Muscle of back (tissue), 11 donors: Measurements from ENCODE around the gene IFI27L1. TPM values are rescaled to one million over a fixed set of nuclear protein-coding genes. Genes with fewer than 3 reads are reported as not detected.
"Not testable (repeated sequence)": the region's sequence is repeated elsewhere in the genome, so short reads cannot be mapped to it uniquely, and the experiment has no call there.

Experiments
- DNase-seq, 3 donors: peaks; one replicate each; pipeline versions ENCODE4 v3.0.0 to v3.0.0-alpha.2; 2013
- polyA plus RNA-seq, 10 donors: library from polyadenylated mRNA; unstranded; fragments of 120-200 nt; gene quantifications; one replicate each; pipeline ENCODE4 v1.2.1, GENCODE V29; 2013; ENCODE audit not compliant: insufficient read length in 10 of 10

Gene IFI27L1
- polyA plus RNA-seq, 10 donors = 11.1 to 17.5 (median 14.8) TPM

DNA sequence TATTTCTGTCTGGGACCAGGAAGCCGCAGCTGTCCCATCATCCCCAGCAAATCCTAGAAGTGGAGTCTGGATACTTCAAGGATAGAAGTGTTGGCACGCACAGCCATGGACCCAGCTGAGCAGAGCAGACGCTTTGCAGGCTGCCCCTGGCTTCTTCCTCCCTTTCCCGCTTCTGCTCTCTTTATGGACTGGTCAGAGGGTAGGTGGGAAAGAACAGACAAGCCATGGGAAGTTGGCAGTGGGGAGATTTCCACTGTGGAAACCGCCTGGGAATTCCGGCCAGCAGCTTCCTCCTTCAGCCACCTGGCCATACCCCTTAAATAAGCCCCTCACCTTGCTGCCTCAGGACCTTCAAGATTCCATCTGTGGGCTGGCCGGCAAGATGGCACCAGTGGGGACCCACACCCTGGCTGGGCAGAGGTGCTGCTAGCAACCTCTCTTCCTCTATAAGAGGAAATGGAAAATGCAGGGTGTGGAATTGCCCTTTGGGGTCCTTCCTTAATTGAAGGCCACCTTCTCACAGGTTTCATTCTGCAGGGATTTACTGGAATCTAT is 34.3 kb upstream of the IFI27L1 start:
- no peak for DNase-seq

DNA sequence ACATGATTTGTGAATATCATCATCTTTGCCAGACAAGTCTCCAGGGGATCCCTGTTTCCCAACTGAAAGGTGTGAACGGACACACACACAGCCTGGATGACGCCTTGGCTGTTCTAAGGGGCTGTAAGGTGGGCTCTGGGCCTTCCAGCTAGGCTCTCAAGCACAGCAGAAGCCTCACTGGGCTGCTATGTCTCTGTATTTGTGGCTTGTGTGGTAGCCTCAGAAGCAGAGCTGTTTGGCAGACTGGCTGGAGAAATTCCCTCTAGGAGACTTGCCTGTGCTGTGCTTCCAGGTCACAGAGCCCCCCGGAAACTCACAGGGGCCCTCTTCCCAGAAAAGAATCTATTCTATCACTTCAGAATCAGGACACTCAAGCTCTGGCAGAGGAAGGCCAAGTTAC is 33.5 kb upstream of the IFI27L1 start:
- DNase-seq = no peak

DNA sequence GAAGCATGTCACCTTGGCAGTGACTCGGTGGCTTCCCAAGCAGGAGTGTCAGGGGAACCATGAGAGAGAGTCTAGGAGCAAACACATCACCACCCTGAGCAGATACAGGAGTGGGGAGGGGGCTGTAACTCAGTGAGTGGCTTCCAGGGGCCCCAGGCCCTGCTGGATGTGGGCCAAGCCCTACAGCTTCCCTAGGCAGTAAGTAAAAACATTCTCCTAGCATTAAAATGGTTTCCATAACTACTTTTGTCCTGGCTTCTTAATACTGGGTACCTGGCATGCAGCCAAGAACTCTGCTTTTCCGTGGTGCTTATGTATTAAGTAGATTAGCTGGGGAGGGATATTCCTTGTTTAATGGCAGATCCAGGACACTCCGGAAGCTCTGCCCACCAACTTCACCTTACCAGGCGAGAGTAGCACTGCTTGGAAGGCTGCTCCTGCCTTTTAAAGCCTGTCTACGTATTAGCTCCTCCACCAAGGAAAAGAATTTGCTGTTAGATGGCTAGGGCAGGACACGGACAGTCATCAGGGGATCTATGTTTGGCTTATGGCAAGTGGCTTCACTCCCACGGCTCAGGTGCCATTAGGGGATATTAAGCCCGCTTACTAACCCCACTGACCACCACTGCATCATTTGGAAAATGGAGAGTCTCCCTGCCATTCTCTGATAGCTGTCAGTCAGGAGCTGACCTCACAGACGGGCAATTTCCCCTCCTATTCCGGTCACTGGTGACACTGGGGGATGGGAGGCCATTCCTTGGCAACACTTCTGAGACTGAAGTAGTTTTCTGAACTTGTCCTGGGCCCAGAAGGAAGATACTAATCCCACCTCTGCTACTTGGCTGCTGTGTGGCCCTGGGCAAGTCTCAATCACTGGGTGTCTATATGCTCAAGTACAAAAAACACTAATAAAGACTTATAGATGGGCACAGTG is 32.2 kb upstream of the IFI27L1 start:
- no peak for DNase-seq

DNA sequence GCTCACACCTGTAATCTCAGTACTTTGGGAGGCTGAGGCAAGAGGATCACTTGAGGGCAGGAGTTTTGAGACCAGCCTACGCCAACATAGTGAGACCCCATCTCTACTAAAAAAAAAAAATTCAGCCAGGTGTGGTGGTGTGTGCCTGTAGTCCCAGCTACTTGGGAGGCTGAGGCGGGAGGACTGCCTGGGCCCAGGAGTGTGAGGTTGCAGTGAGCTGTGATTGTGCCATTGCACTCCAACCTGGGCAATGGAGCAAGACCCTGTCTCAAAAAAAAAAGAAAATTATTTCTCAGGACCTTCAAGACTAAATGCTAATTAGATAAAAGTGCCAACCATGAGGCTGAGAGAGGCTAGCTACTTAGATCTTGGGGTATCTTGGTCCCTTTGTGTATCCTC is 31.5 kb upstream of the IFI27L1 start:
- DNase-seq = no peak

DNA sequence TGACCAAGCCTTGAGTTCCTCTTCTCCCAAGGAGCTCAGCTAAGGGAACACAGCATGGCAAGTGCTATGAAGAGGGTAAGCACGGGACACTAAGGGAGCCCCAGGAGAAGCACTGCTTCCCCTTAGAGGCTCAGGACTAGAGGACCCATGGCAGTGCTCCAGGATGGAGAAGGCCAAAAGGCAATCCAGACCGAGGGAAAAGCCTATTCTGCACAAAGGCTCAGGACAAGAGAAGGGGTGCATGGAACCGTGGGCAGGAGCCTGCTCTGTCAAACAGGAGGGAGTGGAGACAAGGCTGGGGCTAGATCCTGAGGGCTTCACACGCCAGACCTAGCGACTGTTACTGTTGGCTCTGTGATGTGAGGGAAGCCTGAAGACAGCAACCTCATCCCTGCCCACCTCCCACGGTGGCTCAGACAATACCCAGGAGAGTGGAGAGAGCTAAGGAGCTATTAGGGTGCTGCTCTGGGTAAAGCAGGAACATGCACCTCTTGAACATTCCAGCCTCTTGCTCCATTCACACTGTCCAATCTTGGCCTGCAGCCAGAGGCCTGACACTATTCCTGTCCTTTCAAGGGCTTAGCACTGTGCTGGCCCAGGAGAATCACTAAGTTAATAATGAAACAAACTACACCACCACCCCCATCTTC is 30.8 kb upstream of the IFI27L1 start:
- DNase-seq = no peak

DNA sequence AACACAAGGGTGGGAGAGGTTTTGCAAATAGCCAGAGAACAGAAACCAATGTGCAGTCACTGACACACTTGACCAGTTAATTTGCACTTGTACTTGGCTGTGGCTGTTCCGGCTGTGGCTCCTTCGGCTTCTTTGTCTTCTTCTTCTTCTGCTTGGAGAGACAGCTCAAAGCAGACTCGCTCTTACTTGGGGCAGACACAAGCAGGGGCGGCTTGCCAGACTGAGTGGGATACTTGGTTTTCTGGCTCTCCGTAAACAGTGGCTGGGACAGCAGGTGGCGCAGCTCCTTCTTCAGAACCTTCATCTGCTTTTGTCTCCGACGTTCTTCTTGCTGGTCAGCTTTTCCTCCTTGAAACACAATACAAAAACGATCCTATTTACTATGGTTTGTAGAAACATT is 30.0 kb upstream of the IFI27L1 start:
- DNase-seq = peak in 2 of 3 donors; percentile 41 to 68

DNA sequence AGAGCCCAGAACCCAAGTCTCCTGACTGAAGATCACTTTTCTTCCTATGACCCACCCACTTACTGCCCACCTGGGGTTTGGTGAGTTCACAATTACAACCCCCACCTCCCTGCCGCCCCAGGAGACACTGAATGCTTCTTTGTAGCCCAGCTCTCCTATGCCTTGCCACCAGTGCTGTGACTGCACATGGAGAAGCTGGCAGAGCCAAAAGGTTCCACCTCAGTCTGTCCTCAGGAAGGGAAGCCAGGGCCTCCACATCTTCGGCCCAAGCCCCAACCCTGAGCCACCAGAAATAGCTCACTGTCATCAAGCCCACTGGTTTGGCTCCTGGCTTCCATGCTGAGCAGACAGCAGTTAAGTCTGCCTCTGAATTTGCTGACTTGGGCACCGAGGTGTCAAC is 29.3 kb upstream of the IFI27L1 start:
- DNase-seq = no peak

DNA sequence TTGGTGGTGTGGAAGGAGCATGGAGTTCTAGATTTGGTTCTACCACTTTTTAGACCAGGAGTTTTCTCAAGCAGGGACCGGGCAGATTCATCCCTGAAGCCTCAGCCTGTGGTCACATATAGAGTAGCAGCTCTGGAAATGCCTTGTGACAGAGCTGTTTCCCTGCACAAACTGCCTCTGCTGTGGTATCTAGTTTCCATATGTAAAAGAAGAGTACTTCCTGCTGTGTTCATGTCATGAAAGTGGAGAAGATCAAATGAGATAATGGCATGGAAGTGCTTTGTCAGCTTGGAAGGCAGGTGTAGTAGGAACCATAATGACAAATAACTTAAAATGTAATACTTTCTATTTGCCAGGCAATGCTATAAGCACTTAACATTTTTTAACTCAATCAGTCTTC is 28.9 kb upstream of the IFI27L1 start:
- no peak for DNase-seq

DNA sequence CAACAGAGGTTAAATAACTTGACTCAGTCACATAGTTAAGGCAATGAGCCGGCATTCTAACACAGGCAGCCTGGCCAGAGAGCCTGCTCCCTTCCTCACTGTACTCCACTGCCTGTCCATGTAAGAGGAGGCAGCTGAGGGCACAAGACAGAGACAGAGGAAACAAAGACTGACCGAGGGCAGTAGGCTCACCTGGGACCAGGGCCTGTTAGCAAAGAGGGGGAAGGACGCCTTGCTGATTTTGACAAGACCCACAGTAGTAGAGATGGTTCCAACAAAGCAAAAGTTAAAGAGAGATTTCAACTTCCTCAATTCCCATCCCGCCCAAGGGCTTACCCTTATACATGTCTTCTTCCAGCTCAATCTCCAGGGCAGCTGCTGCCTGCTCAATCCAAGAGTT is 28.4 kb upstream of the IFI27L1 start:
- DNase-seq = no peak

DNA sequence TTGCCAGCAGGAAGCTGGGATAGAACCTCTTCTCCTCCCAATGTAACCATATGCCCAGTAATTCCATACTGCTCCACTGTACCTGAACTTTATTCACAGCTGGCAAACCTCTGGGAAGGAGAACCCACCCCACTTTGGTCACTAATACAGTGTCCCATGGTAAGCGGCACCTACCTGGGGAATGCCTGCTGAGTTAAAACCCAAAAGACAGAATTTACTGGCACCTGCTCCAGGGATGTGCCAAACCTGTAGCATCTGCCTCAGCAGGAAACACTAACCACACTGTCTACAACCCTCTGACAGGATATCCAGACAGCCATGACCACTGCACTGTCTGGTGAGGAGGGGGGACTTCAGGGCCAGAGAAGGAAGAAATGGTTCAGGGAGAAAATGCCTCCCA is 26.7 kb upstream of the IFI27L1 start:
- no peak for DNase-seq

DNA sequence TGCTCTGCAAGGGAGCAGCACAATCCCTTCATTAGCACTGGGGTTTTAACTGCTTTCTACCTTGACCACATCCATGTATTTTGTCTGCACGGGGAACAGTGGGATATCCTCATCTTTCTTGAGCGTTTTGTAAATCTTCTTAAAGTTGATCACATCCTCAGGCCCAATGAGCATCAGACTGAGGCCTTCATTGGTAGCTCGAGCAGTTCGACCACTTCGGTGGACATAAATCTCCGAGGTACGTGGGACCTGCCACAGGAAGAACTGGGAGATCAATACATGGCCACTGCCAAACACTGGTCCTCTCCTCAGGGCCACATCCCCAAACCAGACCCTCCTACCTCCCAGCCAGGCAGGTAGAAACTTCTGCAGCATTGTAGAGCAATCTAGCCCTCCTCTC is 26.2 kb upstream of the IFI27L1 start:
- no peak for DNase-seq

DNA sequence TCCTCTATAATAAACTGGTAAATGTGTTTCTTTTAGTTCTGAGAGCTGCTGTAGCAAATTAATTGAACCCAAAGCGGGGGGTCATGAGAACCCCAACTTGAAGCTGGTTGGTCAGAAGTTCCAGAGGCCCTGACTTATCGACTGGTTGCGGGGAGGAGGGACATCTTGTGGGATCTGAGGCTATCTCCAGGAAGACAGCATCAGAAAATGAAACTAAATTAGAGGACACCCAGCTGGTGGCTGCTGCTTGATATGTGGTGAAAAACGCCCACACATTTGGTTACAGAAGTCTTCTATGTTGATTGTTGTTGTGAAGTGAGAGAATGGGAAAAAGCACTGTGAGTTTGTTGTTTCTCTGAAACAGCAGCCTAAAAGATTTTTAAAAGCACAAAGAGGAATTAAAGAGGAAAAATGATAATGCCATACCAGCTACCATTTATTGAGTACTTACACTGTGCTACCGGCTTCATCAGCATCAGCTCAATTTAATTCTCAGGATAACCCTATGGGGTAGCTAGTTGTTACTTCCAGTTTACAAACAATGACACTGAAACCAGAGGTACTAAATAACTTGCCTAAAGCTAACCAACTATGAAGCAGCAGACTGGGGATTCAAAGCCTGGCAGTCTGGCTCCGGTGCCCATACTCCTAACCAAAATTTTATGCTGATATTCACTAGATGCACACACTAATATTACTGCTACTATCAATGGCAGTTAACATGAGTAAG is 24.4 kb upstream of the IFI27L1 start:
- DNase-seq = no peak

DNA sequence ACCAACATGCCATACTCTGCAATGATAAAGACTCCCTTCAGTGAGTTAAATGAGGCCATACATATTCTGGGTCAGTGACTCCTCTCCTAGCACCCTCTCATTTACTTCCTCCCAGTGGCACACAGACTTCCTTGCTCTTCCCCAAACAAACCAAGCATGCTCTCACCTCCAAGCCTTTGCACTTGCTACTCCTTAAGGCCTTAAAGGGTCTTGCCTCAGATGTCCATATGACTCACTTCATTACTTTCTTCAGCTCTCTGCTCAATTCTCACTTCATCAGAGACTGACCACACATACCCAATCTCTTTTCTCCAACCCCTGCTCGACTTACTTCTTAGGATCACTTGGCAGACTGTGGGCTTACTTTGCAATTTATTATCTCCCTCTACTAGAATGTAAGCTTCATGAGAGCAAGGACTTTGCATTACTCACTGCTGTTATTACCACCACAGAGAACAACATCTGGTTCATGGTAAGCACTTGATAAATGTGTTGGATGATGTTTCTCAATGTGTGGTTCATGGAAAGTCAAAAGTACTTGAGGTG is 22.9 kb upstream of the IFI27L1 start:
- no peak for DNase-seq

DNA sequence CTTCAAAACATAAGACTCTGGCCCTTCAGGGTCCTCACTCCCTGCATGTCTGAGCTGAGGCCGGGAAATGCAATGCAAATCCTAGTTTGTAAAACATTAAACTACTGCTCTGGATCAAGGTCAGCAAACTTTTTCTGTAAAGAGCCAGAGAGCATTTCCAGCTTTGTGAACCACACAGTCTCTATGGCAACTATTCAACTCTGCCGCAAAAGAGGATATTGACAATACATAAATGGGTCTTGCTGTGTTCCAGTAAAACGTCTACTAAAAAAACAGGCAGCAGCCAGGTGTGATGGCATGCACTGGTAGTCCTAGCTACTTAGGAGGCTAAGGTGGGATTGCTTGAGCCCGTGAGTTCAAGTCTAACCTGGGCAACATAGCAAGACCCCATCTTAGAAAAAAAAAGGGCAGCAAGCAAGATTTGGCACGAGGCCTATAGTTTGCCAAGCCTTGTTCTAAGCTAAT is 22.4 kb upstream of the IFI27L1 start:
- DNase-seq = no peak

DNA sequence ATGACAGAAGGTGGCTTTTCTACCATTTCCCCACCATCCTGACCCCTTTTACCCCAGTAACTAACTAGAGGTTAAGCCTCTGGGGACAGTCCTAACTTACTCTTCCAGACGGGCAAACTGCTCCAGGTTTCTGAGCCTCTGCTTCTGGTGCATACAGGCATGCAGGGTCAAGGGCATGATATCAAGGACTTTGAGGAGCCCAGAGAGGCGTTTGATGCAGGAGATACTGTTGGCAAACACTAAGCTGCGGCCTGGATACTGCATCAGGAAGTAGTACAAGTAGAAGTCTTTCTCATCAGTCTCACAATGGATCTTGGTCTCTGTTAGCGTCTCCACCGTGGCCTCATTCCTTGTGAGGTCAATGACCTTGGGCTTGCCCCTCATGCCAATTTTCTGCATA is 21.1 kb upstream of the IFI27L1 start:
- no peak for DNase-seq

DNA sequence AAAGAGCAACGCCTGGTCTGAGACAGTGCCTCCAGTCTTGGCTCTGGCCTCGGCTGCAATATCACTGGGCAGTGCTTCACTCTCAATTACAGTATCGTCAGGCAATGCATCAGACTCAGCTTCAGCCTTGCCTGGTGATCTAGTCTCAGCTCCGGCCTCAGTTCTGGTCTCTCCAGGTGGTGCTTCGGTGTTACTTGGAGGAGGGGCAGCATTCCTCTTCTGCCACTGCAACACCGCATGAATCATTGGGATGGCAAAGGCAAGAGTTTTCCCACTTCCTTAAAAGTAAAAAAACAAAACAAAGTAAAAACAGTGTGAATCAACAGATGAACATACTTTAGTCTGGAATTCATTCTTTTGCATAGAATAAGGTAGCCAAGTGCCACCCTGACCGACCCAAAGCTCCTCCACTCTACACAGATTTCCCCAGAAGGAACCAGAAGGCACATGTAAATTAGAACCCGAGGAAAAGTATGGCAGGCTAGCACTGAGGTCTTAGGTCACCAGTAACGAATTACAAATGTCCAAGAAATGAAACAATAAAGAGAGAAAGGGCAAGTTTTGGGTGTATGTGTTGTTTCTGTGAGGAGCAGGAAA is 18.7 kb upstream of the IFI27L1 start:
- no peak for DNase-seq

DNA sequence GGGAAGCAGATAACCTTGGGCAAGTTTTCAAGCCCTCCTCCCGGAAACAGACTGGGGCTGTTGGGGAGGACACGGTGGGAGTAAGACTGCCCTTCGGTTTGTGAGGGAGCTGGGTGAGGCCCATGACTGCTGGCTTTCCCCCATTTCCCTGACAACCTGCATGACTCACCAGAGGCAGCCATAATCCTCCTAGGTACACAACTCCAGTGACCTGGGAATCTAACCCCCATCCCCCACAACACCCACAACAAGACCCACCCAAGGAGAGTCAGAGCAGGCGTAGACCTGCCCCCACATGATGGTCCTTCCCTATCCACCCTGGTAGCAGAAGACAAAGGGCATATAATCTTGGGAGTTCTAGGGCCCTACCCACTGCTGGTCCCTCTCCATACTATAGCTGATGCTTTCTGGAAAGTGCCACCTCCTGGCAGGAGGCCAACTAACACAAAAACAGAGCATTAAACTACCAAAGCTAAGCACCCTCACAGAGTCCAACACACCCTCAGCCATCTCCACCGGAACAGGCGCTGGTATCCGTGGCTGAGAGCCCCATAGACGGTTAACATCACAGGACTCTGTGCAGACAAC is 14.9 kb upstream of the IFI27L1 start:
- no peak for DNase-seq

DNA sequence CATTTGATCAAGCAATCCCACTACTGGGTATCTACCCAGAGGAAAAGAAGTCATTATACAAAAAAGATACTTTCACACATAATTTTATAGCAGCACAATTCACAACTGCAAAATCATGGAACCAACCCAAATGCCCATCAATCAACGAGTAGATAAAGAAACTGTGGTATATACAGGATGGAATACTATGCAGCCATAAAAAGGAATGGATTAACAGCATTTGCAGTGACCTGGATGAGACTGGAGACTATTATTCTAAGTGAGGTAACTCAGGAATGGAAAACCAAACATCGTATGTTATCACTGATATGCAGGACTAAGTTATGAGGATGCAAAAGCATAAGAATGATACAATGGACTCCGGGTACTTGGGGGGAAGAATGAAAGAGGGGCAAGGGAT is 9.0 kb upstream of the IFI27L1 start:
- not testable (repeated sequence) for DNase-seq

DNA sequence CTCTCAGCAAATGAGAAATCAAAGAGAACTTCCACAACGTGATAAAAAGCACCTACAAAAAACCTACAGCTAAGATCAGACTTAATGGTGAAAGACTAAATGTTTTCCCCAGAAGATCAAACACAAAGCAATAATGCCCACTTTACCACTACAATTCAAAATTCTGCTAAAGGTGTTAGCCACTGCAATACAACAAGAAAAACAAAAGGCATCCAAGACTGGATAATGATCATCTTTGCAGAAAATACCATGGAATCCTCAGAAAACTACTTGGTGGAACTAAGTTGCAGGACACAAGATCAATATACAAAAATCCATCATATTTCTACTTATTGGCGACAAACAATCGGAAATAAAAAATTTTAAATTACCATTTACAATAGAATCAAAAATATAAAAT is 6.6 kb upstream of the IFI27L1 start:
- no peak for DNase-seq

DNA sequence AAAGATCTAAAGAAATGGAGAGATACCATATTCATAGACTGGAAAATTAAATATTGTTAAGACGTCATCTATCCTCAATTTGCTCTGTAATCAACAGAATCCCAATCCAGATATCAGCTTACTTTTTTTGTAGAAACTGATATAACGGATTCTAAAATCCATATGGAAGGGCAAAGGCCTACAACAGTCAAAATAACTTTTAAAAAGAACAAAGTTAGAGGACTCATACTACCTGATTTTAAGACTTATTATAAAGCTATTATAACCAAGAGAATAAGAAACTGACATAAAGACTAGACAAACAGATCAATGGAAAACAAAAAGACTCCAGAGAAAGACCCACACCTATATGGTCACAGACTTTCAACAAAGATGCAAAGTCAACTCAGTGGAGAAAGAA is 6.1 kb upstream of the IFI27L1 start:
- DNase-seq = no peak
